ENCODE measurements around the gene WDR87. TPM values are rescaled to one million over a fixed set of nuclear protein-coding genes. Genes with fewer than 3 reads are reported as not detected.

WDR87 gene
- polyA plus RNA-seq, 1 experiment: not detected

DNA sequence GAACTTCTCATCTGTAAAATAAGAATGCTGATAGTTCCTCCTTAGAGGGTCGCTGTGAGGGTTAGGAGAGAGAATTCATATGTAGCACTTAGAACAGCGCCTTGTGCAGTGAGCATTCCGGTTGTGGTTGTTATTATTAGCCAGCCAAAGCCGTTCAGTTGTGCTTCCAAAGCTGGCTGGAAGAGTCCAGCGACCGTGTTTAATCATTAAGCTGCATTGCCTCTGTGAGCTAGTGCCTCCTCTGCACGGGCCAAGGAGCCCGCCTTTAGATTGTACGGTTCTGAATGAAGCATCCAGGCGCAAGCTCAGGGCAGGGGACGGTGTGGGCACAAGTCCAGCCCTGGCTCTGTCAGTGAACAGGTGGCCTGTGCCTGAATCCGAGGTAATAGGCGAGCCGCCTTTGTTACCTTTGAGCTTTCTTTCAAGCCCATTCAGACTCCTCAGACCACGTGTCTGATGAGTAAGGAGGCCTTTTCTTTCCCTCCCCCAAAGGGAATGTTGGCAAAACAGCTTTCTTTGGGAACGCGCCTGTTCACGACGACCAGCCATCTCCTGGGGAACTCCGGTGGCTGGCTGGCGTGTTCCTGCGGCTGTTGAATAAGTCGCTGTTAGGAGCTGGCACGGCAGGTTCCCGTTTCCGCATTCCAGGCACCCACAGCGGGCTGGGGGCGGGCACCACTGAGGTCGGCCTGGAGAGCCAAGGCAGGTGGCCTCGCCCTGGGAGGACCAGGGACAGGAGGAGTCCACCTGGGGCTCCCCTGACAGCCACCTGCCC, 25.7 kb upstream of the WDR87 start:
- Histone ChIP-seq H3K27me3 (ENCODE audit: control insufficient read depth, insufficient read depth, low read length) (no peaks in the 10 kb centered on the region), H3K4me3 (ENCODE audit: low read depth, low read length) (no peak overlapping the region), H3K36me3 (ENCODE audit: control insufficient read depth, insufficient read depth, low read length) (no peaks in the 10 kb centered on the region)
- no peak for TF ChIP-seq CTCF (IDR thresholded peaks at IDR 0.05; ENCODE audit: insufficient read depth, low read depth, low read length)
- CTCF ChIA-PET: interaction anchor here (1.0 to 1.3 kb wide), 3 partner anchors 11 to 31 kb away, joined by 3 to 4 read pairs (median 4); no protein-coding TSS in a partner anchor
- POLR2A ChIA-PET: interaction anchor here (0.7 kb wide), 1 partner anchor 82 kb away, joined by 8 read pairs; no protein-coding TSS in a partner anchor
- DNase-seq (ENCODE audit: low read depth): no peak

GRCh38 chr19:37930416-37930815, 24.0 kb upstream of the WDR87 start:
- ChIA-PET CTCF (interaction anchor here (0.8 to 1.3 kb wide), 2 partner anchors 13 to 66 kb away, joined by 3 read pairs; no protein-coding TSS in a partner anchor), POLR2A (no interaction called here)
- Histone ChIP-seq H3K27me3 (ENCODE audit: control insufficient read depth, insufficient read depth, low read length) (no peaks in the 10 kb centered on the region), H3K36me3 (ENCODE audit: control insufficient read depth, insufficient read depth, low read length) (no peaks in the 10 kb centered on the region), H3K4me3 (ENCODE audit: low read depth, low read length) (no peak overlapping the region)
- no peak for TF ChIP-seq CTCF (IDR thresholded peaks at IDR 0.05; ENCODE audit: insufficient read depth, low read depth, low read length)
- DNase-seq (ENCODE audit: low read depth): no peak

DNA sequence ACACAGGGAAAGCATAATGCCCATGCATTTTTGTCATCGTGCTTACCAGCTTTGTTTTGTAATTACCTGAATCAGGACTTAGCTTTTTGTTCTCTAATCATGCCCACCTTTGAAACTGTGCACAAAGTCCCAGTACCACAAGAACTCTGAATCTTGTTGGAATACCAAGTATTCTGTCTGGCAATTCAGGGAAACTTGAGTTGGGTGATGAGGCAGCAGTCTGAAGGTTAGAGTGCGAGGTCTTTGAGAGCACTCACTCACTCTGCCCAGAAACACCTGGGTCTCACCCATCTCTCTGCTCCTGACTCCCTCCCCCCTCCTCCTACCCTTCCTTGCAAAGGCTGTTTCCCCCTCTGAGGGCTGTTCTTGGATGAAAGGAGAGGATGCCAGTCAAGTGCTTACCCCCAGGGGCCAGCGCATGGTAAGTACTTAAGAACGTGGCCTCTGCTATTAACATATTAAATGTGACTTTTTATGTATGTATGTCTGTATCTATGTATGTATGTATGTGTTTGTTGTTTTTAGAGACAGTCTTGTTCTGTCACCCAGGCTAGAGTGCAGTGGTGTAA, 23.0 kb upstream of the WDR87 start:
- POLR2A ChIA-PET: no interaction called here
- CTCF ChIA-PET: no interaction called here
- H3K4me3 ChIP-seq (ENCODE audit: low read depth, low read length): no peak overlapping the region
- DNase-seq (ENCODE audit: low read depth): no peak
- no peak for TF ChIP-seq CTCF (IDR thresholded peaks at IDR 0.05; ENCODE audit: insufficient read depth, low read depth, low read length)
- no peaks in the 10 kb centered on the region for H3K27me3 ChIP-seq (ENCODE audit: control insufficient read depth, insufficient read depth, low read length)
- H3K36me3 ChIP-seq (ENCODE audit: control insufficient read depth, insufficient read depth, low read length): no peaks in the 10 kb centered on the region

DNA sequence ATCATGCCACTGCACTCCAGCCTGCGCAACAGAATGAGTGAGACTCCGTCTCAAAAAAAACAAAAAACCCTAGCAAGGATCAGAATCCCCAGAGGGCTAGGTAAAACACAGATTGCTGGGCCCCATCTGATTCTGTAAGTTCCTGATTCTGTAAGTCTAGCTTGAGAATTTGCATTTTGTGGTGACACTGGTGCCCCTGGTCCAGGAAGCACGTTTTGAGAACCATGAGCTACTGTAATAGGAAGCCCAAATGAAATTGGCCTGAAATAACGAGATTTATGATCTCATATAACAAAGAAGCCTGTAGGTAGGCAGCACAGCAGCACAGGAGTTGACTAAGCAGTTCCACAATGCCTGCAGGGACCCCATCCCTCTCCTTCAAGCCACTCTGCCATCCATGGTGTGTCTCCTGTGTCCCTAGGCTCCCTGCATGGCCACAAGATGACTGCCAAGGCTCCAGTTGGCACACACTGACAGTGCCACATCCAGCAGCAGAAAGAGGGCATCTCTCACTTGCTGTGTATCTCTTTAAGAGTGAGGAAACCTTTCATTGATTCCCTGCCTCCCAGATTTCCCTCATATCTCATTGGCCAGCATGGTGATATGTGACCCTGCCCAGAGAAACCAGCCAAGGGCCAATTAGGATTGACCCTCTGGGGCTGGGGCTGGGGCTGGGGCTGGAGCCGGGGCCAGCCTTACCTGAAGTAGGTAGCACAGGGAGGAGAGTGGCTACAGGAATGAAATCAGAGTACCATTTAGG, 22.3 kb upstream of the WDR87 start:
- no peak for DNase-seq (ENCODE audit: low read depth)
- no peaks in the 10 kb centered on the region for H3K36me3 ChIP-seq (ENCODE audit: control insufficient read depth, insufficient read depth, low read length)
- TF ChIP-seq CTCF (IDR thresholded peaks at IDR 0.05; ENCODE audit: insufficient read depth, low read depth, low read length): no peak
- H3K27me3 ChIP-seq (ENCODE audit: control insufficient read depth, insufficient read depth, low read length): no peaks in the 10 kb centered on the region
- ChIA-PET POLR2A (no interaction called here), CTCF (no interaction called here)
- no peak overlapping the region for H3K4me3 ChIP-seq (ENCODE audit: low read depth, low read length)

GRCh38 chr19:37926711-37927110, 20.3 kb upstream of the WDR87 start:
- ChIA-PET CTCF (interaction anchor here (0.9 kb wide), 1 partner anchor 19 kb away, joined by 3 read pairs; no protein-coding TSS in a partner anchor), POLR2A (no interaction called here)
- H3K36me3 ChIP-seq (ENCODE audit: control insufficient read depth, insufficient read depth, low read length): no peaks in the 10 kb centered on the region
- H3K27me3 ChIP-seq (ENCODE audit: control insufficient read depth, insufficient read depth, low read length): no peaks in the 10 kb centered on the region
- no peak for TF ChIP-seq CTCF (IDR thresholded peaks at IDR 0.05; ENCODE audit: insufficient read depth, low read depth, low read length)
- H3K4me3 ChIP-seq (ENCODE audit: low read depth, low read length): no peak overlapping the region
- DNase-seq (ENCODE audit: low read depth): no peak

All from BJ (cell line).